Right atrium auricular region (tissue), 2 donors: ENCODE measurements around the gene NARF. TPM values are rescaled to one million over a fixed set of nuclear protein-coding genes. Genes with fewer than 3 reads are reported as not detected.

Experiments
- DNase-seq: peaks from one replicate; pipeline ENCODE4 v3.0.0-alpha.2; 2019; ENCODE audit warnings: low spot score
- H3K27ac ChIP-seq, 2 donors: fragments of 200-600 bp; sonication (generic); 1 replicate in 1 of 2; 2 replicates in 1 of 2; pipeline ENCODE4 v1.5.1; 2016 to 2019
- H3K27me3 ChIP-seq, 2 donors: fragments of 200-600 bp; sonication (generic); one replicate each; pipeline versions ENCODE4 v1.5.1 to v1.6.0; 2017 to 2019
- H3K36me3 ChIP-seq: fragments of 200-600 bp; sonication (generic); one replicate; pipeline ENCODE4 v1.5.1; 2016
- H3K4me1 ChIP-seq, 2 donors: fragments of 200-600 bp; sonication (generic); one replicate each; pipeline versions ENCODE4 v1.5.1 to v1.6.0; 2017 to 2019
- H3K4me3 ChIP-seq, 2 donors: fragments of 200-600 bp; sonication (generic); 1 replicate in 1 of 2; 2 replicates in 1 of 2; pipeline ENCODE4 v1.5.1; 2017 to 2019; ENCODE audit warnings: mild to moderate bottlenecking in 1 of 2, moderate library complexity in 1 of 2
- H3K9me3 ChIP-seq, 2 donors: fragments of 200-600 bp; sonication (generic); one replicate each; pipeline ENCODE4 v1.5.1; 2019
- total RNA-seq, 2 donors: library from RNA; depleted of rRNA; stranded (reverse); fragments of >200 nt; gene quantifications; one replicate each; pipeline ENCODE4 v1.1.0, GENCODE V29; 2016
- TF ChIP-seq, protein P1 (sequence below), 2 donors: fragments of 200-600 bp; sonication (generic); IDR thresholded peaks; one replicate each; pipeline ENCODE4 v1.5.1; 2019; ENCODE audit warnings: antibody characterized with exemption in 2 of 2

The NARF gene
- total RNA-seq, 2 donors from 2014 or later: 51.4 to 54.8 TPM

DNA sequence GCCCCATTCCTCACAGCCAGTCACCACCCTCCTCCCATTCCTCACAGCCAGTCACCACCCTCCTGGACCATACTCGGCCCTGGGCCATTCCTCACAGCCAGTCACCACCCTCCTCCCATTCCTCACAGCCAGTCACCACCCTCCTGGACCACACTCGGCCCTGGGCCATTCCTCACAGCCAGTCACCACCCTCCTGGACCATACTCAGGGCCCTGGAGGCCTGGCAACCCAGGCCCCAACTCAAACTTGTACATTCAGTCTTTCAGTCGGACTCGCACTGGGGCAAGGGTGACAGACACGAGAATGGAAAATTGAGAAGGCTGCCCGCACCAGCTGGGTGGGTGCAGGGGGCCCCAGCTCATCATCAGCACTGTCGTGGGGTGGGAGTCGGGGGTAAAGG, 30.6 kb downstream of the NARF start:
- Histone ChIP-seq H3K36me3 (peaks cover 38% of the 10 kb centered on the region), H3K4me1 (peaks cover 0 to 15% of the 10 kb centered on the region in 2 donors), H3K27me3 (no peaks in the 10 kb centered on the region), H3K27ac (peak overlapping the region; percentile 77 to 78), H3K9me3 (no peaks in the 10 kb centered on the region), H3K4me3 (no peak overlapping the region)
- peak; percentile 86 for DNase-seq
- TF ChIP-seq, protein P1, sequence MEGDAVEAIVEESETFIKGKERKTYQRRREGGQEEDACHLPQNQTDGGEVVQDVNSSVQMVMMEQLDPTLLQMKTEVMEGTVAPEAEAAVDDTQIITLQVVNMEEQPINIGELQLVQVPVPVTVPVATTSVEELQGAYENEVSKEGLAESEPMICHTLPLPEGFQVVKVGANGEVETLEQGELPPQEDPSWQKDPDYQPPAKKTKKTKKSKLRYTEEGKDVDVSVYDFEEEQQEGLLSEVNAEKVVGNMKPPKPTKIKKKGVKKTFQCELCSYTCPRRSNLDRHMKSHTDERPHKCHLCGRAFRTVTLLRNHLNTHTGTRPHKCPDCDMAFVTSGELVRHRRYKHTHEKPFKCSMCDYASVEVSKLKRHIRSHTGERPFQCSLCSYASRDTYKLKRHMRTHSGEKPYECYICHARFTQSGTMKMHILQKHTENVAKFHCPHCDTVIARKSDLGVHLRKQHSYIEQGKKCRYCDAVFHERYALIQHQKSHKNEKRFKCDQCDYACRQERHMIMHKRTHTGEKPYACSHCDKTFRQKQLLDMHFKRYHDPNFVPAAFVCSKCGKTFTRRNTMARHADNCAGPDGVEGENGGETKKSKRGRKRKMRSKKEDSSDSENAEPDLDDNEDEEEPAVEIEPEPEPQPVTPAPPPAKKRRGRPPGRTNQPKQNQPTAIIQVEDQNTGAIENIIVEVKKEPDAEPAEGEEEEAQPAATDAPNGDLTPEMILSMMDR (IDR thresholded peaks at IDR 0.05): no peak

DNA sequence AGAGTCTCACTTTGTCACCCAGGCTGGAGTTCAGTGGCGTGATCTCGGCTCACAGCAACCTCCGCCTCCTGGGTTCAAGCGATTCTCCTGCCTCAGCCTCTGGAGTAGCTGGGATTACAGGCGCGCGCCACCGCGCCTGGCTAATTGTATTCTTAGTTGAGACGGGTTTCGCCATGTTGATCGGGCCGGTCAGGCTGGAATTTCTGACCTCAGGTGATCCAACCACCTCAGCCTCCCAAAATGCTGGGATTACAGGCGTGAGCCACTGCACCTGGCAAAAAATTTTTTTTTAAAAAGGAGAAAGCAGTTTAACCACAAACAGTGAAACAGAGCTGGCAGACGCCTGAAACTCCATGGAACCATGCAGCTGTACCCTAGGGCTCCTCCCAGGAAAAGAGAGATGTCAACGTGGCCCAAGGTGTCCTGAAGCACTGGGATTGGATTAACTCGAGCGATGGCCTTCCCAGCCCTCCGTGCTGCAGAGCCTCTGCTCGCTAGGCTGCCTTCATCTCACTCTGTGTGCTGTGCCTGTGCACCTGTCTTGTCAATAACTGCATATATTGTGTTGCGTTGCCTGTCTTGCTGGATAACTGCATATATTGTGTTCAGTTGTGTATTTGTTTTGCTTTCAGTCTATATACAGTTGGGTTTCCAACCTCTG, 31.4 kb downstream of the NARF start:
- Histone ChIP-seq H3K4me1 (peaks cover 0 to 19% of the 10 kb centered on the region in 2 donors), H3K36me3 (peaks cover 29% of the 10 kb centered on the region), H3K9me3 (no peaks in the 10 kb centered on the region), H3K27ac (peak overlapping the region; percentile 77 to 78), H3K27me3 (no peaks in the 10 kb centered on the region), H3K4me3 (no peak overlapping the region)
- TF ChIP-seq, protein P1 (IDR thresholded peaks at IDR 0.05): no peak
- DNase-seq: no peak

DNA sequence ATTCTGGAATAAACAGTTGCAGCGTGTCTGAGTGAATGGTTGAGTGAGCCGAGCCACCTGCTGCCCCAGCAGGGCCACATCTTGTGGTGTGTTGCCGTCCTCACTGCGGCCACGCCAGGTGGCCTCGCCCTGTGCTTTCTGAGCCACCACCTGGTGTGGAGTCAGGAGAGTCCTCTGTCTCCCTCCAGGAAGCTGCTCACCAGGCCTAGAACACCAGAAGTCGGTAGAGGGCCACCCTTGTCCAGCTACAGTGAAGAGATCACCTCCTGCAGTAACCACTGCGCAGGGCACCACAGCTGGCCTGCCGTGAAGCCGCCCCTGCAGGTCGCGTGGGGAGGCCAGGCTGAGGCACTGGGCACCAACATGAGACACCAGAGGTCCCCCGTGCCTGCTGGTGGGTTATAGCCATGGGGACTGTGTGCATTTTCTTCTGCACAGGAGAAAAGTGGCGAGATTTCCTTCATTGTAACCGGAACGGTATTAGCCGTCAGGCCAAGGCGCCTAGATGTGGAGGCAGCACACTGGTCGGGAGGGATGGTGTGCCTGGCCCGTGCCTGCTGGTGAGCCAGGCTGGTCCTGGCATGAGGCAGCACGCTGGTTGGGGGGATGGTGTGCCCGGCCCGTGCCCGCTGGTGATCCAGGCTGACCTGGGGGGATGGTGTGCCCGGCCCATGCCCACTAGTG, 32.1 kb downstream of the NARF start:
- Histone ChIP-seq H3K4me3 (no peak overlapping the region), H3K4me1 (peaks cover 0 to 19% of the 10 kb centered on the region in 2 donors), H3K36me3 (peaks cover 22% of the 10 kb centered on the region), H3K9me3 (no peaks in the 10 kb centered on the region), H3K27me3 (no peaks in the 10 kb centered on the region), H3K27ac (no peak overlapping the region)
- DNase-seq: no peak
- TF ChIP-seq, protein P1 (IDR thresholded peaks at IDR 0.05): no peak

DNA sequence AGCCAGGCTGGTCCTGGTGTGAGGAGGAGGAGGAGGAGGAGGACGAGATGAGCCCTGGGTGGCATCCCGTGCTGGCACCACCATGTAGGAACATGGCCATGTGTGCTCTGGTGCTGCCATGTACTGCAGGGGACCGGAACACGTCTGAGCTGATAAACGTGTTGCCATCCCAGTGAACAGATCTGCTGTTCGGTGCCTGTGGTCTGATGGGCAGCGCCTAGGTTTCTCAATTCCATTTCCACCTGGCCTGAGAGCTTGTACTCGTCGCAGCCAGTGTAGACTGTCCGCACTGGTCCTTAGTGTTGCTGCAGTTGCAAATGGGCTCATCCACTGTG, 32.6 kb downstream of the NARF start:
- Histone ChIP-seq H3K4me3 (no peak overlapping the region), H3K27me3 (no peaks in the 10 kb centered on the region), H3K36me3 (peaks cover 17% of the 10 kb centered on the region), H3K27ac (no peak overlapping the region), H3K9me3 (no peaks in the 10 kb centered on the region), H3K4me1 (peaks cover 0 to 20% of the 10 kb centered on the region in 2 donors)
- TF ChIP-seq, protein P1 (IDR thresholded peaks at IDR 0.05): no peak
- no peak for DNase-seq

DNA sequence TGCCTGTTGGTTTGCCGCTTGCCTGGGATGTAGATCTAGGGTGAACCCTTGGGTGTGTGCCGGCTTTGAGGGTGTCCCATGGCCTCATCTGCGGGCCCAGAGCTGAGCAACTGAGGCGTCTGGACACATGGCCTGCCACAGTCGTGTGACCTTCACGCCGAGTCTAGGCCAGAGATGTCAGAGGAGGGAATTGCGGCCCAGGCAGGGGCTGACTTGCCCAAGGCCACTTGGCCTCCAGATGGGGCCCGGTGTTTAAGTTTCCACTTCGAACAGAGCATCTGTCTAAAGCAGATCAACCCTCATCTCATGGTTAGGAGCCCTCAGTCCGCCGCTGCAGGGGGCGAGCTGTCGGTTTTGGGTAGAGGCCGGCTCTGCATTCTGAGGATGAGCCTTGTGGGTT, 33.0 kb downstream of the NARF start:
- H3K9me3 ChIP-seq: no peaks in the 10 kb centered on the region
- TF ChIP-seq, protein P1 (IDR thresholded peaks at IDR 0.05): no peak
- H3K27me3 ChIP-seq: no peaks in the 10 kb centered on the region
- peaks cover 13% of the 10 kb centered on the region for H3K36me3 ChIP-seq
- no peak overlapping the region for H3K4me3 ChIP-seq
- H3K27ac ChIP-seq: no peak overlapping the region
- H3K4me1 ChIP-seq: peaks cover 0 to 23% of the 10 kb centered on the region in 2 donors
- DNase-seq: no peak
